KOPT-K1 (cell line): ENCODE data around the gene NCAM1.
"Not testable (repeated sequence)": the region's sequence is repeated elsewhere in the genome, so short reads cannot be mapped to it uniquely, and the experiment has no call there.

Experiments
- H3K27ac ChIP-seq: fragments of 200-600 bp; sonication (generic); 2 replicates; pipeline ENCODE4 v1.5.1; 2016; ENCODE audit warnings: antibody characterized with exemption, mild to moderate bottlenecking, low read depth, low read length; ENCODE audit not compliant: poor library complexity, severe bottlenecking
- H3K36me3 ChIP-seq: fragments of 200-600 bp; sonication (generic); 2 replicates; pipeline ENCODE4 v1.5.1; 2017; ENCODE audit warnings: antibody characterized with exemption, mild to moderate bottlenecking, low read length, moderate library complexity; ENCODE audit not compliant: insufficient read depth
- H3K9me3 ChIP-seq: fragments of 200-600 bp; sonication (generic); 2 replicates; pipeline ENCODE4 v1.5.1; 2017; ENCODE audit warnings: antibody characterized with exemption, low read length, mild to moderate bottlenecking; ENCODE audit not compliant: insufficient read depth, poor library complexity, severe bottlenecking

The NCAM1 gene

DNA sequence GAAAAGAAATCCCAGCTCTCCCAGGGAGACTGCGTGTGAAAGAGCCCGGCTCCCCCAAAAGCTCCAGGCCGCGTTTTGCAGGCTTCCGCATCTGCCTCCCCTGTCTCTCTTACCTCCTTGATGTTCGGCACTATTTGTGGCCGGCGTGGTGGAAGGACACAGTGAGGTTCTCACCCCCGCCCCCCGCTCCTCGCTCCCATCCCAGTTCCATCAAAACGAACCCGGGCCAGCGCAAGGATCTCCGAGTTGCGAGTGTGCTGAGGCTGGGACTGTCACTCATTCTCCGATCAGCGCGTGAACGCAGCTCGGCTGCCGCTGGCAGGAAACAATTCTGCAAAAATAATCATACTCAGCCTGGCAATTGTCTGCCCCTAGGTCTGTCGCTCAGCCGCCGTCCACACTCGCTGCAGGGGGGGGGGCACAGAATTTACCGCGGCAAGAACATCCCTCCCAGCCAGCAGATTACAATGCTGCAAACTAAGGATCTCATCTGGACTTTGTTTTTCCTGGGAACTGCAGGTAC lies at the start of gene NCAM1:
NCAM1 (plus strand) TSS at position 275 of the 523 bp plus-strand sequence.
- H3K27ac ChIP-seq = no peak within 1 kb of the TSS
- no peaks in the 10 kb centered on the region for H3K36me3 ChIP-seq
- H3K9me3 ChIP-seq = peaks cover 10% of the 10 kb centered on the region

DNA sequence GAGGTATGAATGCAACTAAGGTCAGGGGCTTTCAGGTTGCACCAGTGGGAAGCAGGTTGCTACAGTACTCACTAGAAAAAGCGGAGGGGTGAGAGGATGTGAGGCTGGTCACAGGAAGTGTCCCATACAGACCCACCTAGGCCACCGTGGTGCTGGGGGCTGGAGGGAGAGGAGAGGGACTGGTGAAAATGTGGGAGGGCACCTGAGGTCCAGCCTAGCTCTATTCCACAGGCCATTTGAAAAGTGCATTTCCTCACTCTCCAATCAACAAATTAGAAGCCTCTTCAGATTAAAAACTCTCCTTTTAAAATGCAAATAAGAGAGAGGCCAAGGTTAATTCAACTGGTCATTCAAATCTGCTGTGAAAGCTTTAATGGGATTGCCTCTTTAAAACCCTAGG lies 38.6 kb upstream of the NCAM1 start:
- Histone ChIP-seq H3K9me3 (no peaks in the 10 kb centered on the region), H3K36me3 (no peaks in the 10 kb centered on the region), H3K27ac (no peak overlapping the region)

DNA sequence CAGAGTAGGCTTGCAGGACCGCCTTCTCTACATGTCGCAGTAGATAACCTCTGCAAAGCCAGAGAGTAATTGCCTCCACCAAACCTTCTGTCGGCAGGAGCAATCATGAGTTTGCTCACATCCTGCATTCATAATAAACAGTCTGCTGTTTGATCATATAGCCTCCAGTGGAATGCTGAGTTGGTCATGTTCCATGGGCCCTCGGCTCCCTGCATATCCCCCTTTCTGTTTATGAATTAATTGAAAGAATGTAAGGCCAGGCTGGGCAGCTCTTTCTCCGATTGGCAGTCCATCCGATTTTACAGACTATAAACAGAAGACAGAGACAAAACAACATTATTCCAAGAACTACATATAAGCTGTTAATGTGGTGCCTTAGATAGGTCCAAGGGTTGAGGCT lies 36.4 kb upstream of the NCAM1 start:
- H3K9me3 ChIP-seq, H3K36me3 ChIP-seq, H3K27ac ChIP-seq: not testable (repeated sequence)

DNA sequence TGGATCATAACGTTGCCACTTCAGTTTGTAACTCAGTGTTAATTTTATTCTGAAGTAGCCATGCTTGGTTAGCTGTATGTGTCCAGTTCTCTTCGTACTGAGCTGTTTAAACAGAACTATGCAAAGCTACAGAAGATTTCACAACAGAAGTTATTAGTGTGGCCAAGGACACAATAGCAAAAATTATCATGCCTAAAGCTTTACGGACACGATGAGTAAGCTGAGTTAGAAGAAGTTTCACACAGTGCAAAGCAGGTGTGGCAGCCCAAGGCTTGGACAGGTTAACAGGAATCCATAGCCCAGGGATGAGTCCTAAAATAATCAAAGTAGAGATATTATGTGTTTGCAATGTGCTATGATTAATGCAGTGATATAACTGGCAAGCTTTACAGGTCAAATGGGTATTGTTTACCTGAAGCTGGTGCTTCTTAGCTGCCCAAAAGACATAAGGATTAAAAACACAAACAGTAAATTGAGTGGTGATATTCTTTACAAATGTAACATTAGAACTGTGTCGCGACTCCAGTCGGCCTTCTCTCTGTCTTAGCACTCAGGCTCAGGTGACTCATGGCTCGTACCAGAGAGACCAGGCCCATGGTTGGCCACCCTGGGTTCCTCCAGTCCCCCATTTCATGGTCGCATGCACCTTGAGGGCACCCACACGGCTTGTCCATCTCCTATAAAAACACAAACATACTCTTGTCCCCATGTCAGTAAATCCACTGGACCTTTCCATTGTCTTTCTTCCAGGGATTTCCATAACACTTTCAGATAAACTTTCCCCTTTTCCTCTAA lies 35.5 kb upstream of the NCAM1 start:
- Histone ChIP-seq H3K27ac (no peak overlapping the region), H3K9me3 (no peaks in the 10 kb centered on the region), H3K36me3 (no peaks in the 10 kb centered on the region)

DNA sequence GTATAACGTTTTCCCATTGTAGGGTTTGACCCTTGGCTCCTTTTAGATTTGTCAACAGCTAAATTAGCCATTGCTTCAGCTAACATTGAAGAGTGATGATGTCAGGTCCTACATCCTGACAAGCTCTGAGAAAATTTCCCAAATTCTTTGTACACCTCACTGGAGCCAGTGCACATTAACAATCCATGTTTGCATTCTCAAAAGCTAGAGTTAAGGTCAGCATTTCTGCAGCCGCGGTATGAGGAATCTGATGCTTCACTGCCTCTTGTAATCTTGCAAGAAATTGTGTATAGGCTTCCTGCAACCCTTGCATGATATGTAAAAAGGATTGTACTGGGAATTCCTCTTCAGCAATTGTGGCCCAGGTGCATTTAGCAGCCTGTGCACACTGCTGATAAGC lies 33.1 kb upstream of the NCAM1 start:
- H3K9me3 ChIP-seq = no peaks in the 10 kb centered on the region
- no peaks in the 10 kb centered on the region for H3K36me3 ChIP-seq
- no peak overlapping the region for H3K27ac ChIP-seq

DNA sequence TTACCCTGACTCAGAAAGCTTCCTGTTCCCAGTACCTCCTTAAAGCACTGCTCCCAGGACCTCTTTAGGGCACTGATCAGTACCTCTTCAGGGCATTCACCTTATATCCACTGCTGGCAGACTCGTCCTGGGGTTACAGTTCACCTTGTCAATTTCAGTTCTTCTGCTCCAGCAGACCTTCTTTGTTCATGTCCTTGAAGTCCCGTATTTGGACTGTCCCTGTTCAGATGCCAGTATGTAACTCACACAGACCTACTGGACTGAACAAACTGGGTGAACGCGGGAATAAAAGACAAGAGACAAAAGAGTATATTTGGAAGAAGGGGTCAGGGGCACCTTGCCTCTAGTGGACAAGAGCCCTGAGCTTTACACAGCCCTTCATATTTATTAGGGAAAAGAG lies 31.8 kb upstream of the NCAM1 start:
- no peak overlapping the region for H3K27ac ChIP-seq
- no peaks in the 10 kb centered on the region for H3K9me3 ChIP-seq
- no peaks in the 10 kb centered on the region for H3K36me3 ChIP-seq

DNA sequence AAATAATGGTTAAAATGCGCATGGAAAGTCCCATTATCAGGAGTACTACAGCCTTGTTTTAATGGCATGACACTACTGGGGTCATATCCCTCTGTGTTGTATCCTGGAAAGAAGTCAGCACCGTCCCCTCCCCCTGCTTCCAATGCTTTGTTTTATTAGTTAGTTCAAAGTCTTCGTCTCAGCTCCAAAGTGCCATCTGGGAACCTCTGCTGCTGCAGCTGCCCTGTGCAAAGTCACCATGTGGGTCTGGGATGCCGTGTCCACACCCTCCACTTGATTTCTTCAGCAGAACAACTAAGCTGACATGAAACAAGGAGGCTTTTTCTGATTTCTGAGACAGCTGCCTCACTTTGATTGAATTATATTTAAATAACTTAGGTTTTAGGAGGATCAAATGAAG lies 29.5 kb upstream of the NCAM1 start:
- Histone ChIP-seq H3K27ac (no peak overlapping the region), H3K36me3 (no peaks in the 10 kb centered on the region), H3K9me3 (no peaks in the 10 kb centered on the region)

DNA sequence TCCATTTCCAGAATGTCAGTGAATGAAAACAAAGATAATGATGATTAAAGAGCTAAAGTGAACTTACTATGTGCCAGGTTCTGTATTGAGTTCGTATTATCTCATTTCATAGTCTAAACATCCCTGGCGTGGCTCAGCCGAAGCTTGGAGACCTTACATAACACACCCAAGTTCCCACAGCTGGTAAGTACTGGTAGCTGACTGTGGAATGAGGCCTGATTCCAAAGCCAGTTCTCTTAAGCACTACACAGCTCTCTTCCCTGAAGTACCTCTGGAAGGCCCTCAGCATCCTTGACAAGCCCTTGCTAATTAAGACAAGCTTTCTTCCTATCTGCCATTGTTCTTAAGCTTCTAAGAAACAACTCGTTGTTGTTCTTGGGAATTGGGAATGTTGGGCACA lies 28.6 kb upstream of the NCAM1 start:
- Histone ChIP-seq H3K9me3 (no peaks in the 10 kb centered on the region), H3K27ac (no peak overlapping the region), H3K36me3 (no peaks in the 10 kb centered on the region)

DNA sequence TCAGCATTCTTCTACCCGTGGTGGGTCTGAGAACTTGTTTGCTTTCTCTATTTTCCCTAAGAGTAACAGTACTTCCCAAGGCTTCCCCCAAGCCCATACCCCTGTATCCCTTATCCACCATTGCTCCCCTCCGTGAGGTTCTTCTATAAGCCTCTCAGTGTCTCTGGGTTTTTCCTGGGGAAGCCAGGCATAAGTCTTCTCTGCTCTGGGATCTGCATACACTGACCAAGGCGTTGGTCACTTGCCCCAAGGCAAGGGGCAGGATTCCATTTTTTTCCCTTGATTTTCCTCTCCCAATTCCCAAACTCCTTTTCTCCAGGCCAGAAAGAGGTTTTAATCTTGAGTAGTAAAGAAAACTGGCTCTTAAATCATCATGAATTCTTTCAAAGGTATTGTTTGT lies 27.2 kb upstream of the NCAM1 start:
- H3K36me3 ChIP-seq = no peaks in the 10 kb centered on the region
- H3K27ac ChIP-seq = no peak overlapping the region
- H3K9me3 ChIP-seq = no peaks in the 10 kb centered on the region

DNA sequence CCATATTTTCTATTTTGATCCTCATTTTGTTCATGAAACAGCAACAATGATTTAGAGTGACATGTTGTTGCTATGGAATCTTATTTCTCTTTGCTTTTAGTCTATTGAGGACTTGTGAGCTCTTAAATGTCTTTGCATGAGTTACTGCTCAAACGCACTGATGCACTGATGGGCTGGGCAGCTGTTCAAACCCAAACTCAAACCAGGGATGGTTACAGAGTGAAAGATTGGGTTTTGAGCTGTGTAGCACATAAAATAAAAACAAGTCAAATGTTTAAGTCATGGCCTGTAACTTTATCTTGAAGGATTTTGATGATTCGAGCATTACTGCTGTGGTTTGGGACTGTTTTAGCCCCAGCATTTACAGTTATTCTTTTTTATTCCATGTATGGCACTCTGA lies 20.1 kb upstream of the NCAM1 start:
- Histone ChIP-seq H3K27ac (no peak overlapping the region), H3K9me3 (no peaks in the 10 kb centered on the region)

DNA sequence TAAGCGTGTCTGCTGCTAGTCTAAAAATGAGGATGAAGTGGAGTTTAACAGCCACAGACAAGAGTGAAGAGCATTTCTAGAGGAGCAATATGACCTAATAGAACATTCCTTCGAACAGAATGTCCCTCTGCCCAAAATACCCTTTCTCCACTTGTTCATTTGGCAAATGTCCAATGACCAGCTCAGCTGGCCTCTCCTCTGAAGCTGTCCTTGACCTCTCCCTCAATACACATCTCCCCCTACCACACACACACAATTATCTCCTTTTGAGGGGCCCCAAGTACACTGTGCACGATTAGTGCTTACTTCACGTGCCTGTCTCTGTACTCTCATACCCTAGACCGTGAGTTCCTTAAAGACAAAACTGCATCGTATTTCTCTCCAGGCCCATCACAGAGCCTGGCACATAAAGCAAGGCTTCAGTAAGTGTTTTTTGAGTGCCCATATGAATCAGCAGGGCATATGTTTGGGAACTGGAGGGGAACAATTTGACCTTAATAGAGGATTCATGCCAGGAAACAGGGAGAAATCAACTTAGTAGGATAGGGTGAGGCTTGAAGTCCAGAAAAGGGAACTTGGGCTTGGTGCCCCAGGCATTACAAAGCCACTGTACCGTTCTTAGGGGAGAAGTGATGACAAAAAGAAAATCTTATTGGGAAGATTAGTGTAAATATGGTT lies 18.1 kb upstream of the NCAM1 start:
- no peaks in the 10 kb centered on the region for H3K9me3 ChIP-seq
- H3K36me3 ChIP-seq = no peaks in the 10 kb centered on the region
- no peak overlapping the region for H3K27ac ChIP-seq

More for the DNA sequence above, 20.1 kb upstream of the NCAM1 start:
- H3K36me3 ChIP-seq = no peaks in the 10 kb centered on the region

DNA sequence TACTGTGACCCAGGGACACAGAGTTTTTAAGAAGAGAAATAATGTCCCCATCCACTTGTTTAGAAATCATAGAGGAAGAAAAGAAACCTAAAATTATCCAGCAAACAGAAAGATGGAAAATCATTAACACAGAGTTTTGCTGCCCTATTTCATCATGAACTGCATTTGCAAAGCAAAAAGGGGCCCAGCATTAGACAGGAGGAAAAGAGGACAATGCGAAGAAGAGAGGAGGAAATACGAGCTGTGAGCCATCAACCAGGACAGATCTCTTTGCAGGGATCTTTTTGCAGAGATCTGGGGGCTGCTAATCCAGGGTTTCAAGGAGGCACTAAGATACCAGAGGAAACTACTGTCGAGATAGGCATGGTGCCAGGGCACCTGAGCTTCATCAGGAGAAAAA lies 14.4 kb upstream of the NCAM1 start:
- Histone ChIP-seq H3K9me3 (no peaks in the 10 kb centered on the region), H3K27ac (no peak overlapping the region), H3K36me3 (no peaks in the 10 kb centered on the region)

DNA sequence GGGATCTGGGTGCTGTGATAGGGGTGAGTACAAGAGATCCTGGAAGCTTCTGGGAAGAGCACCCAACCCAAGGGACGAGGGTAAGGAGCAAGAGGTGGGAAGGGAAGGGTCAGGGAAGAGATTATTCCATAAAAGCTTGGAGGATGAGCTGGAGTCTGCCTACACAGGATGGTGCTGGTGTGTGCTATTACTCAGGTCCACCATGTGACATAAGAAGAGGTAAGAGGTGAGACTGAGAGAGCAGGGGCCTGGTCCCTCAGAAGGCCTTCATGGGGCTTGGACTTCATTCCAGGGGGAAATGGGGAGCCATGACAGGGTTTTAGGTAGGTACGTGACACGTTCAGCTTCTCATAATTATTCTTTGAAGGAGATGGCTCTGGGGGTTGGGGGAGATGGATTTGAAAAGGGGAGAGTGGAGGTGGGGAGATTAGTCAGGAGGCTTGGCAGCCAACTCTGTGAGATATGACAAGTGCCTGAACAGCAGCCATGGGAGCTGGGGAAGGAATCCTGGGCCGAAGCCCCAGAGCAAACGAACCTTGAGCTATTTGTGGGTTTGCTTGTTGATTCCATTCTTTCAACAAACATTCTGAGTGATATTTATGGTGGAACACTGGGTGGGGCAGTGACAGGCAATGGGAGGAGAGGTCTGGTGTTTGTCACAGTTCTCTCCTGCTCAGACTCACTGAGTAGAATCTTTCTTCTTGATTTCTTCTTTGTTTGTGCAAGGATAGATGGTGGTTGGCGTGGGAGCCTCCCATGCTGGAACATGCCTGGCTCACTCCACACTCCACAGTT lies 11.2 kb upstream of the NCAM1 start:
- Histone ChIP-seq H3K9me3 (no peaks in the 10 kb centered on the region), H3K36me3 (no peaks in the 10 kb centered on the region)

DNA sequence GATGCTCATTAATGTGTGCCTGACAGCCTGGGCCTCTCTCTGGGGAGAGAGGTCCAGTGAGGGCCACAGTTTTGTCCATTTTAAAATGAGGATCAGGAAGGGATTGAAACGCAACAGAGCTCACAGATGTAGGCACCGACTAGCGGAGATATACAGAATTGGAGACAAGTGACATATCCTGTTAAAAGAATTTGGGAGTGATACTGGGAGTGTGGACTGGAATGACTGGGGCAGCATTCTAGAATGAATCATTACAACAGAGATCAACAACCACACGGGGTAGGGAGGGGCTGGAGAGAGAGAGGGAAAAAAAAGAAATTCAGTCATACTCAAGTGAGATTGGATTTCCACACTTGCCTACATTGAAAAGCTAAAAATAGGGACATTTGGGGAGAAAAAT lies 2.5 kb upstream of the NCAM1 start:
- H3K9me3 ChIP-seq = peaks cover 10% of the 10 kb centered on the region
- no peak overlapping the region for H3K27ac ChIP-seq
- no peaks in the 10 kb centered on the region for H3K36me3 ChIP-seq

More for the DNA sequence above, 11.2 kb upstream of the NCAM1 start:
- H3K27ac ChIP-seq = no peak overlapping the region
